H1 (cell line): ENCODE results near the gene LTBP1. TPM values are rescaled to one million over a fixed set of nuclear protein-coding genes. Genes with fewer than 3 reads are reported as not detected.

Experiments
- CTCF ChIA-PET: fragments of 300-600 bp; sonication (Branson Sonifier 250); formaldehyde crosslinking; loops from one replicate; lab custom pipeline; 2021; ENCODE audit not compliant: partially characterized antibody; lab: Charles Lee
- POLR2A ChIA-PET: fragments of 300-600 bp; sonication (Branson Sonifier 250); formaldehyde crosslinking; loops from one replicate; lab custom pipeline; 2021; ENCODE audit warnings: inconsistent platforms; ENCODE audit not compliant: partially characterized antibody; lab: Charles Lee
- DNase-seq, 2 experiments: peaks; one replicate each; pipeline versions ENCODE4 v3.0.0 to v3.0.0-alpha.2; 2010 to 2022; ENCODE audit warnings: low spot score in 2 of 2, low read depth in 1 of 2, mixed read lengths in 1 of 2
- FAIRE-seq: peaks from 2 replicates; lab custom pipeline; 2011; peaks lifted over from hg19 to GRCh38; lab: Jason Lieb, UNC
- H2AFZ ChIP-seq: 2 replicates; pipeline ENCODE4 v1.8.1; 2012; ENCODE audit warnings: low read length, inconsistent platforms
- H2AK5ac ChIP-seq: 2 replicates; pipeline ENCODE4 v1.6.1; 2013; ENCODE audit warnings: low read depth, low read length
- H2BK120ac ChIP-seq: replicated peaks from 2 replicates; pipeline ENCODE3; 2013; ENCODE audit warnings: low read depth, low read length, inconsistent platforms
- H2BK12ac ChIP-seq: 2 replicates; pipeline ENCODE4 v1.6.1; 2013; ENCODE audit warnings: low read depth, low read length
- H2BK15ac ChIP-seq: 2 replicates; pipeline ENCODE4 v1.6.1; 2013; ENCODE audit warnings: low read length
- H2BK20ac ChIP-seq: 2 replicates; pipeline ENCODE4 v1.6.1; 2013; ENCODE audit warnings: low read length
- H2BK5ac ChIP-seq: 2 replicates; pipeline ENCODE4 v1.6.1; 2013; ENCODE audit warnings: low read depth, low read length
- H3K14ac ChIP-seq: 2 replicates; pipeline ENCODE4 v1.6.1; 2013; ENCODE audit warnings: inconsistent platforms; ENCODE audit not compliant: insufficient read length
- H3K18ac ChIP-seq: 2 replicates; pipeline ENCODE4 v1.6.1; 2013; ENCODE audit warnings: low read length; ENCODE audit errors: extremely low read depth
- H3K23ac ChIP-seq: 2 replicates; pipeline ENCODE4 v1.6.1; 2013; ENCODE audit warnings: inconsistent platforms; ENCODE audit not compliant: insufficient read length
- H3K23me2 ChIP-seq: 2 replicates; pipeline ENCODE4 v1.6.1; 2013; ENCODE audit warnings: low read depth, low read length
- H3K27ac ChIP-seq: 2 replicates; pipeline ENCODE4 v1.6.1; 2011; ENCODE audit warnings: low read depth, low read length, inconsistent platforms
- H3K27me3 ChIP-seq, 4 experiments: replicated peaks in 1 of 4; 1 replicate in 1 of 4; 2 replicates in 3 of 4; pipeline versions ENCODE4 v1.6.1 to v1.8.1; 2011 to 2013; ENCODE audit warnings: low read length in 3 of 4, mild to moderate bottlenecking in 3 of 4, inconsistent platforms in 2 of 4, mixed read lengths in 2 of 4, moderate library complexity in 1 of 4; ENCODE audit not compliant: control insufficient read depth in 3 of 4, insufficient read depth in 3 of 4; ENCODE audit errors: extremely low read depth in 1 of 4
- H3K36me3 ChIP-seq, 4 experiments: 2 replicates each; pipeline versions ENCODE4 v1.6.1 to v1.8.1; 2011 to 2013; ENCODE audit warnings: mild to moderate bottlenecking in 4 of 4, low read length in 3 of 4, moderate library complexity in 2 of 4, control low read depth in 1 of 4, inconsistent platforms in 1 of 4; ENCODE audit not compliant: insufficient read depth in 4 of 4, control insufficient read depth in 2 of 4
- H3K4ac ChIP-seq: replicated peaks from 2 replicates; pipeline ENCODE3; 2013; ENCODE audit warnings: low read length, low read depth, mixed read lengths, inconsistent platforms; ENCODE audit not compliant: insufficient read length
- H3K4me1 ChIP-seq, 4 experiments: replicated peaks in 1 of 4; 1 replicate in 1 of 4; 2 replicates in 3 of 4; pipeline versions ENCODE4 v1.6.1 to v1.8.1; 2011 to 2013; ENCODE audit warnings: low read length in 3 of 4, inconsistent platforms in 2 of 4, mixed read lengths in 1 of 4; ENCODE audit not compliant: insufficient read depth in 4 of 4, control insufficient read depth in 3 of 4
- H3K4me2 ChIP-seq, 2 experiments: 2 replicates each; pipeline versions ENCODE4 v1.6.1 to v1.8.1; 2011 to 2013; ENCODE audit warnings: low read depth in 2 of 2, low read length in 2 of 2, control low read depth in 1 of 2, inconsistent platforms in 1 of 2, mild to moderate bottlenecking in 1 of 2; ENCODE audit not compliant: insufficient read depth in 1 of 2
- H3K4me3 ChIP-seq, 4 experiments: fragments of 200-600, 300-600 bp in 1 of 4; sonication (generic), shearing (Covaris generic), sonication (Bioruptor Twin) in 1 of 4; 2 replicates each; pipeline versions ENCODE4 v1.5.1 to v1.8.1; 2011 to 2016; ENCODE audit warnings: low read length in 4 of 4, low read depth in 3 of 4, control low read depth in 2 of 4, inconsistent platforms in 2 of 4, mild to moderate bottlenecking in 2 of 4, mixed read lengths in 1 of 4, moderate library complexity in 1 of 4; ENCODE audit not compliant: insufficient read depth in 2 of 4; ENCODE audit errors: extremely low read depth in 1 of 4
- H3K56ac ChIP-seq: replicated peaks from 2 replicates; pipeline ENCODE3; 2013; ENCODE audit warnings: low read depth, mild to moderate bottlenecking, mixed read lengths, low read length, inconsistent platforms; ENCODE audit not compliant: insufficient read length
- H3K79me1 ChIP-seq: 2 replicates; pipeline ENCODE4 v1.6.1; 2013; ENCODE audit warnings: low read depth, low read length, control low read depth
- H3K79me2 ChIP-seq, 2 experiments: 2 replicates each; pipeline versions ENCODE4 v1.6.1 to v1.8.1; 2012 to 2013; ENCODE audit warnings: low read length in 2 of 2, mild to moderate bottlenecking in 2 of 2, inconsistent platforms in 1 of 2; ENCODE audit not compliant: insufficient read depth in 2 of 2, control insufficient read depth in 1 of 2
- H3K9ac ChIP-seq, 4 experiments: replicated peaks in 1 of 4; 1 replicate in 1 of 4; 2 replicates in 3 of 4; pipeline versions ENCODE4 v1.6.1 to v1.8.1; 2011 to 2013; ENCODE audit warnings: low read depth in 3 of 4, low read length in 3 of 4, control low read depth in 2 of 4, mild to moderate bottlenecking in 2 of 4, moderate library complexity in 2 of 4, inconsistent platforms in 1 of 4; ENCODE audit errors: extremely low read depth in 1 of 4
- H3K9me3 ChIP-seq, 2 experiments: 2 replicates each; pipeline versions ENCODE4 v1.6.1 to v1.8.1; 2012 to 2013; ENCODE audit warnings: mild to moderate bottlenecking in 2 of 2, moderate library complexity in 2 of 2, control low read depth in 1 of 2, inconsistent platforms in 1 of 2, low read depth in 1 of 2, low read length in 1 of 2, mixed read lengths in 1 of 2; ENCODE audit not compliant: insufficient read depth in 2 of 2
- H4K20me1 ChIP-seq, 2 experiments: replicated peaks in 1 of 2; 2 replicates each; pipeline versions ENCODE3 to v1.8.1; 2011 to 2013; ENCODE audit warnings: inconsistent platforms in 2 of 2, low read length in 2 of 2, mild to moderate bottlenecking in 1 of 2; ENCODE audit not compliant: insufficient read depth in 2 of 2, control insufficient read depth in 1 of 2
- H4K5ac ChIP-seq: 2 replicates; pipeline ENCODE4 v1.6.1; 2013; ENCODE audit warnings: low read length, low read depth, mixed read lengths, inconsistent platforms; ENCODE audit not compliant: insufficient read length
- H4K8ac ChIP-seq: 2 replicates; pipeline ENCODE4 v1.8.0; 2013; ENCODE audit warnings: mild to moderate bottlenecking, moderate library complexity, low read length, inconsistent platforms; ENCODE audit not compliant: insufficient read depth; ENCODE audit errors: extremely low read depth
- H4K91ac ChIP-seq: replicated peaks from 2 replicates; pipeline ENCODE3; 2013; ENCODE audit warnings: low read length, mixed read lengths, inconsistent platforms; ENCODE audit not compliant: insufficient read length
- E2F6 ChIP-seq: IDR thresholded peaks from 2 replicates; pipeline ENCODE4 v1.6.1; 2012; ENCODE audit warnings: inconsistent platforms
- POLR2A ChIP-seq, 2 experiments: IDR thresholded peaks; 1 replicate in 1 of 2; 2 replicates in 1 of 2; pipeline ENCODE4 v1.6.1; 2011; ENCODE audit warnings: low read depth in 2 of 2, low read length in 2 of 2, mild to moderate bottlenecking in 2 of 2; ENCODE audit errors: control extremely low read depth in 1 of 2
- SP4 ChIP-seq: IDR thresholded peaks from 2 replicates; pipeline ENCODE4 v1.6.1; 2012; ENCODE audit warnings: low read length, inconsistent platforms
- WGBS, 2 experiments: shearing (Covaris generic) in 1 of 2; methylation state at CpG; one replicate each; pipeline versions ENCODE4 v1.1.6 to v1.1.7; 2013 to 2015; ENCODE audit warnings: low lambda C conversion rate in 2 of 2, mixed read lengths in 2 of 2, inconsistent platforms in 1 of 2, low coverage in 1 of 2, missing lambda C conversion rate in 1 of 2; ENCODE audit not compliant: insufficient replicate concordance in 2 of 2, insufficient coverage in 1 of 2, insufficient read length in 1 of 2; ENCODE audit errors: extremely low coverage in 1 of 2, missing lambda C conversion rate in 1 of 2; 5-methylcytosine and 5-hydroxymethylcytosine counted together
- polyA plus RNA-seq, 7 experiments: library from polyadenylated mRNA; depleted of rRNA in 3 of 7; stranded (reverse) in 5 of 7; unstranded in 2 of 7; fragments of >200 nt in 5 of 7; fragments of 200-250 nt in 2 of 7; gene quantifications; 1 replicate in 5 of 7; 2 replicates in 1 of 7; 4 replicates in 1 of 7; pipeline versions ENCODE4 v1.2.1 to v1.2.3, GENCODE V29; 2011 to 2013; ENCODE audit warnings: missing spikeins in 2 of 7, mixed read lengths in 2 of 7
- total RNA-seq: library from RNA; stranded (reverse); fragmentation: NEBNext Ultra II Directional; extraction: Animal tissue kit (Norgen Biotek cat#: 25700); gene quantifications from 2 replicates; pipeline ENCODE4 v1.2.1, GENCODE V29; 2021

The LTBP1 gene
- total and polyA plus RNA-seq, 2 of the 8 experiments (the other 6 are each of a cell fraction or from before 2014, with no cell fraction given) = 15.4 to 24.7 TPM

GRCh38 chr2:33268246-33268831 lies 321.6 kb downstream of the LTBP1 start:
- ChIA-PET CTCF (interaction anchor here (0.6 to 1.2 kb wide), 5 partner anchors 60 to 321 kb away, joined by 3 to 4 read pairs (median 3); no protein-coding TSS in a partner anchor), POLR2A (no interaction called here)
- H2BK12ac ChIP-seq = no peak overlapping the region
- H3K14ac ChIP-seq = no peak overlapping the region
- no peaks in the 10 kb centered on the region for H3K4me1 ChIP-seq
- no peak overlapping the region for H4K8ac ChIP-seq
- H3K27me3 ChIP-seq = no peaks in the 10 kb centered on the region
- H2BK120ac ChIP-seq = no peak overlapping the region
- H2AFZ ChIP-seq = no peak overlapping the region
- no peak overlapping the region for H2BK20ac ChIP-seq
- H3K36me3 ChIP-seq = no peaks in the 10 kb centered on the region
- H3K79me1 ChIP-seq = no peaks in the 10 kb centered on the region
- no peaks in the 10 kb centered on the region for H3K79me2 ChIP-seq
- no peak overlapping the region for H3K4me3 ChIP-seq
- H3K23me2 ChIP-seq = no peaks in the 10 kb centered on the region
- no peak overlapping the region for H2AK5ac ChIP-seq
- no peak overlapping the region for H2BK5ac ChIP-seq
- H4K5ac ChIP-seq = no peak overlapping the region
- FAIRE-seq = no peak
- H2BK15ac ChIP-seq = no peak overlapping the region
- no peak overlapping the region for H4K91ac ChIP-seq
- H4K20me1 ChIP-seq = no peaks in the 10 kb centered on the region
- no peaks in the 10 kb centered on the region for H3K9me3 ChIP-seq
- no peak overlapping the region for H3K56ac ChIP-seq
- DNase-seq = no peak
- H3K4ac ChIP-seq = no peak overlapping the region
- no peak overlapping the region for H3K9ac ChIP-seq
- no peak overlapping the region for H3K23ac ChIP-seq
- H3K4me2 ChIP-seq = no peak overlapping the region
- no peak overlapping the region for H3K18ac ChIP-seq
- no peak overlapping the region for H3K27ac ChIP-seq
- WGBS, 2 experiments = 92% methylated on average over 4 of the region's 4 CpGs; no CpG with 5 or more reads in 1 of the 2 experiments
- TF ChIP-seq POLR2A (IDR thresholded peaks at IDR 0.05; ENCODE audit: control extremely low read depth in 1 of 2, low read depth in 2 of 2, low read length in 2 of 2) (no peak), SP4 (no peak), E2F6 (no peak)
